Measurements from ENCODE around the gene PLK1.

GRCh38 chr16:23690771-23691482 lies 12.2 kb downstream of the PLK1 start:
- TF ChIP-seq TAF1 (IDR thresholded peaks at IDR 0.05; ENCODE audit: low read depth) (no peak), SMC3 (conservative IDR thresholded peaks at IDR 0.05; ENCODE audit: poor library complexity) (no peak), CTCF (IDR thresholded peaks at IDR 0.05; ENCODE audit: poor library complexity, severe bottlenecking) (no peak), RAD21 (conservative IDR thresholded peaks at IDR 0.05) (no peak), REST (IDR thresholded peaks at IDR 0.05; ENCODE audit: borderline replicate concordance) (no peak), EZH2 (IDR thresholded peaks at IDR 0.05; ENCODE audit: borderline replicate concordance, insufficient read depth, low read length, poor library complexity, severe bottlenecking) (no peak), POLR2AphosphoS5 (IDR thresholded peaks at IDR 0.05) (no peak), EP300 (conservative IDR thresholded peaks at IDR 0.05; ENCODE audit: poor library complexity, severe bottlenecking) (no peak)

Data from neural cell (in vitro differentiated cells).